Kidney epithelial cell (primary cell): ENCODE data around the gene KCNMA1. TPM values are rescaled to one million over a fixed set of nuclear protein-coding genes. Genes with fewer than 3 reads are reported as not detected.
A peak's percentile ranks its signal among the peaks of the same experiment; 100 is the strongest.

ENCODE experiments used
- DNase-seq: peaks from one replicate; pipeline ENCODE4 v3.0.0-alpha.2; 2010; ENCODE audit warnings: low read depth
- H3K27me3 ChIP-seq: 2 replicates; pipeline ENCODE4 v1.6.0; 2011; ENCODE audit warnings: low read length; ENCODE audit not compliant: control insufficient read depth, insufficient read depth
- H3K36me3 ChIP-seq: 2 replicates; pipeline ENCODE4 v1.5.1; 2011; ENCODE audit warnings: low read length; ENCODE audit not compliant: control insufficient read depth, insufficient read depth
- H3K4me3 ChIP-seq: 2 replicates; pipeline ENCODE4 v1.5.1; 2011; ENCODE audit warnings: low read depth, mild to moderate bottlenecking, control low read depth, low read length
- total RNA-seq: library from RNA; depleted of rRNA; stranded (reverse); fragments of >200 nt; gene quantifications from 2 replicates; pipeline ENCODE4 v1.2.3, GENCODE V29; 2015
- TF ChIP-seq, protein P1 (sequence below): IDR thresholded peaks from 2 replicates; pipeline ENCODE4 v1.5.1; 2011; ENCODE audit warnings: mild to moderate bottlenecking, moderate library complexity, low read length, control low read depth, inconsistent platforms; ENCODE audit not compliant: insufficient read depth, poor library complexity, severe bottlenecking

KCNMA1 gene
- total RNA-seq, 1 donor from 2014 or later, result 18.9 TPM

DNA sequence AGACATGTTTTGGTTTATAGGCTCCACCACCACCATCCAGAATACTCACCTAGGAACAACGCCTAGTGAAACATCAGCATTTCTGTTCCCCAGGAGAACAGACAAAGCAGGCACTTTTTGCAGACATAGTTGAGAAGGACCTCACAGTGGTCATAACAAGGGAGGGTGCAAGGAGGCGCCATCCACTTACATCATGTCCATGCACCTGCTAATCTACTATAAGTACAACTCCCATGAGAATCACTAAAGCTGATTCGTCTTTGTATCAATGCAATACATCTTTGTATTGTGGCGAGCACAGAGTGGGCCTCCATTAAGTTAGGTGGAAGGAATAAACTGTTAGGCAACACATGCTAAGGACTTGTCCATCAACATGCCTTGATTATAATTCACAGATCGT, 207.1 kb downstream of the KCNMA1 start:
- Histone ChIP-seq H3K36me3 (no peaks in the 10 kb centered on the region), H3K27me3 (no peaks in the 10 kb centered on the region), H3K4me3 (no peak overlapping the region)
- no peak for DNase-seq
- TF ChIP-seq, protein P1, sequence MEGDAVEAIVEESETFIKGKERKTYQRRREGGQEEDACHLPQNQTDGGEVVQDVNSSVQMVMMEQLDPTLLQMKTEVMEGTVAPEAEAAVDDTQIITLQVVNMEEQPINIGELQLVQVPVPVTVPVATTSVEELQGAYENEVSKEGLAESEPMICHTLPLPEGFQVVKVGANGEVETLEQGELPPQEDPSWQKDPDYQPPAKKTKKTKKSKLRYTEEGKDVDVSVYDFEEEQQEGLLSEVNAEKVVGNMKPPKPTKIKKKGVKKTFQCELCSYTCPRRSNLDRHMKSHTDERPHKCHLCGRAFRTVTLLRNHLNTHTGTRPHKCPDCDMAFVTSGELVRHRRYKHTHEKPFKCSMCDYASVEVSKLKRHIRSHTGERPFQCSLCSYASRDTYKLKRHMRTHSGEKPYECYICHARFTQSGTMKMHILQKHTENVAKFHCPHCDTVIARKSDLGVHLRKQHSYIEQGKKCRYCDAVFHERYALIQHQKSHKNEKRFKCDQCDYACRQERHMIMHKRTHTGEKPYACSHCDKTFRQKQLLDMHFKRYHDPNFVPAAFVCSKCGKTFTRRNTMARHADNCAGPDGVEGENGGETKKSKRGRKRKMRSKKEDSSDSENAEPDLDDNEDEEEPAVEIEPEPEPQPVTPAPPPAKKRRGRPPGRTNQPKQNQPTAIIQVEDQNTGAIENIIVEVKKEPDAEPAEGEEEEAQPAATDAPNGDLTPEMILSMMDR, result no peak

DNA sequence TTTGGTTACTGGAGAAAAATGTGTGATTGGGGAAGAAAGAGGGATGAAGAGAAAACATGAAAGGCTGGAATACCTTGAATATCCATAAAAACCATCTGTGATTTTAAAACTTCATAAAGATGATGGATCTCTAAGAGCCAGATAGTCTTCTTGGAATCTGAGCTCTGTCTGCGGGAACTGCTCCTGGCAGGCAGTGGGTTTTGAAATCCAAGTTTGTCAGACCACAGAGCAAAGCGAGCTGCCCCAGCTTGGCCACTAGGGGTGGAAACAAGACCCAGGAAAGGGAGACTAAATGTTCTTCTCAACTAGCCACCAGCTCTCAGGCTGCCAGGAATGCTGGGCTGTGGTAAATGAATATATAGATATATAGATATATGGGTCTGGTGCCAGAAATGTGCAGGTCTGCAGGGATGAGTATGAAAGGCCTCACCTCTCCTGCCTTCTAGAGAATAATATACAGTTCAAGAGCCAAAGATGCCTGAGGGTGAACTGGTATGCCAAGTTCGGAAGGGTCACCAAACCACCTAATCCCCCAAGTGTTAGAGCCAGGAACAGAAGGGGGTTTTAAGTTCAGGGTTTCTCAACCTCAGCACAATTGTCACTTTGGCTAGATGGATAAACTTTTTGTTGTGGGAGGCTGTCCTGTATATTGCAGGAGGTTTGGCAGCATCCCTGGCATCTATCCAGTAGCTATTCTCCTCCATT, 208.8 kb downstream of the KCNMA1 start:
- Histone ChIP-seq H3K27me3 (no peaks in the 10 kb centered on the region), H3K36me3 (no peaks in the 10 kb centered on the region), H3K4me3 (no peak overlapping the region)
- TF ChIP-seq, protein P1, result peak; percentile 85
- DNase-seq, result peak; percentile 23

DNA sequence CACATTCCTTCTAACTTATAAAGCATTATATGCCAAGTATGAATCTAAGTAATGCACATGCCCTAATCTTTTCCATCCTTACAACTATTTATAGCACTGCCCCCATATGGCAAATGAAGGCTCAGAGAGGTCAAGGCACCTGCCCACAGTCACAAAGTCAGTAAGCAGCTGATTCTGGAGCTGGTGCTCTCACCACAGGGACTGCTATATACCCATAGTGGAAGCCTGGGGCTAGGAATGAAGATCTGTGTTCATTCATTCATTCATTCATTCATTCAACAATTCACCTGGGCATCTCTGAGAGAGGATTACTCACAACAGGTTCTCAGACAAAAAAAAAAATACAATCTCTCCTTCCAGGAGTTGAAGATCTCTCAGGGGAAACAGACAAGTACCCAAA, 213.4 kb downstream of the KCNMA1 start:
- no peak for DNase-seq
- Histone ChIP-seq H3K4me3 (no peak overlapping the region), H3K27me3 (no peaks in the 10 kb centered on the region), H3K36me3 (no peaks in the 10 kb centered on the region)
- TF ChIP-seq, protein P1, result no peak

DNA sequence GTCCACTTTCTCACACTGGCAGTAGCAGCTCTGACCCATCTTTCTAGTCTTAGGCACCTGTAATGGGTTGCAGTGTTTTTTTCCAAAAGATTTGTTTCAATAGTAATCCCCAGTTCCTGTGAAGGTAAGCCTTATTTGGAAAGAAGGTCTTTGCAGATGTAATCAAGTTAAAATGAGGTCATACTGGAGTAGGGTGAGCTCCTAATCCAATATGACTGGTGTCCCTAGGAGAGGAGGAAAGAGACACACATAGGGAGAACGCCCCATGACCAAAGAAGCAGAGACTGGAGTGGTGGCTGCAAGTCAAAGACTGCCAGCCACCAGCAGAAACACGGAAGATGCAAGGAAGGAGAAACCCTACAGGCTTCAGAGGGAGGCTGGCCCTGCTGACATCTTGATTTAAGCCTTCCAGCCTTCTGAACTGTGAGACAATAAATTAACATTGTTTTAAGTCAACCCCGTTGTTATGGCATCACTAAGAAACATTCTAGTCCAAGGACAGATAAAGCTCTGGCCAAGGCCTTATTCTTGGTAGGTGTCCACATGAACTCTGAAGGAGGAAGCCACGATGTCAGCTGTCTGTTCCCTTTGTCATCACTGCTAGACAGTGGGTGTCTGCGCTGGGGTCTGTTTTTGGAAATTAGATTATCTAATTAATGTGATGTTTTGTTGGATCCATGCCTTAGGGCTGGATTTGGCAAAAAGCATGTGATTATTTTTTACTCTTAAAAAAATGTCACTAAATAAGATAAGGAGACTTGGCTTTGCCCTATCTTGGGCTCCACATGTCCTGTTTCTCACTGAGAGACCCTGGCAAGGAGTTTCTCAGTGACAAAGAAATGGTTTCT, 214.9 kb downstream of the KCNMA1 start:
- no peaks in the 10 kb centered on the region for H3K36me3 ChIP-seq
- H3K4me3 ChIP-seq, result no peak overlapping the region
- DNase-seq, result no peak
- H3K27me3 ChIP-seq, result no peaks in the 10 kb centered on the region
- TF ChIP-seq, protein P1, result no peak

DNA sequence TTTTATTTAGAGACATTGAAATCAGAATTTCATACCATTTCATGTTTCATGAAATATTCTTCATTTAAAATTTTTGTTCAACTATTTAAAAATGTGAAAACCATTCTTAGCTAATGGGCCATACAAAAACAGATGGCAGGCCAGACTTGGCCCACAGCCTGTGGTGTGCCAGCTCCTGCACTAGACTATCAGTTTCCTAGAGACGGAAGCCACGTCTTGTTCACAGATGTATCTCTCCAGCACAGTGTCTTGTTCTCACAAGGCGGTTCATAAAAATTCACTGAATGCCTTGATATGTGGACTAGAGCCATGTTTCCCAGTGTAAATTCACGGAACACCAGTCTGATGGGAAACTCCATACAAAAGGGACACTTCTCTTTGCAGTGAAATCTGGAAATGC, 216.0 kb downstream of the KCNMA1 start:
- H3K4me3 ChIP-seq, result no peak overlapping the region
- no peaks in the 10 kb centered on the region for H3K27me3 ChIP-seq
- no peaks in the 10 kb centered on the region for H3K36me3 ChIP-seq
- DNase-seq, result no peak
- TF ChIP-seq, protein P1, result no peak
